Mucosa of rectum (tissue), 2 donors: ENCODE measurements around the gene STX16.
"Not testable (repeated sequence)": the region's sequence is repeated elsewhere in the genome, so short reads cannot be mapped to it uniquely, and the experiment has no call there.

ENCODE experiments used
- H3K27ac ChIP-seq, 2 donors: one replicate each; pipeline ENCODE4 v1.7.0; 2013; ENCODE audit warnings: inconsistent platforms in 2 of 2, low read depth in 2 of 2, low read length in 2 of 2
- H3K27me3 ChIP-seq, 2 donors: one replicate each; pipeline ENCODE4 v1.7.0; 2013; ENCODE audit warnings: low read length in 2 of 2; ENCODE audit not compliant: control insufficient read depth in 2 of 2, insufficient read depth in 2 of 2
- H3K36me3 ChIP-seq, 2 donors: one replicate each; pipeline ENCODE4 v1.7.0; 2013; ENCODE audit warnings: low read length in 2 of 2; ENCODE audit not compliant: control insufficient read depth in 2 of 2, insufficient read depth in 2 of 2
- H3K4me1 ChIP-seq, 2 donors: one replicate each; pipeline ENCODE4 v1.7.0; 2013; ENCODE audit warnings: low read length in 2 of 2, mild to moderate bottlenecking in 1 of 2; ENCODE audit not compliant: control insufficient read depth in 2 of 2, insufficient read depth in 2 of 2
- H3K4me3 ChIP-seq, 2 donors: one replicate each; pipeline ENCODE4 v1.7.0; 2013; ENCODE audit warnings: low read length in 2 of 2
- H3K9ac ChIP-seq, 2 donors: one replicate each; pipeline ENCODE4 v1.7.0; 2013; ENCODE audit warnings: low read length in 2 of 2, low read depth in 1 of 2, mild to moderate bottlenecking in 1 of 2
- H3K9me3 ChIP-seq, 2 donors: one replicate each; pipeline ENCODE4 v1.7.0; 2013; ENCODE audit warnings: low read length in 2 of 2; ENCODE audit not compliant: control insufficient read depth in 2 of 2
- donor health status: healthy.
- donor health status: Normal muscosa, but diverticular disease.

The STX16 gene

GRCh38 chr20:58637466-58638213 lies 13.4 kb upstream of the STX16 start:
- Histone ChIP-seq H3K27ac (no peak overlapping the region), H3K9ac (no peak overlapping the region), H3K4me1 (no peaks in the 10 kb centered on the region), H3K4me3 (no peak overlapping the region), H3K36me3 (no peaks in the 10 kb centered on the region), H3K27me3 (no peaks in the 10 kb centered on the region), H3K9me3 (no peaks in the 10 kb centered on the region)

- H3K27ac ChIP-seq, result no peak overlapping the region
- H3K4me1 ChIP-seq, result no peaks in the 10 kb centered on the region
- H3K4me3 ChIP-seq, result no peak overlapping the region
- no peaks in the 10 kb centered on the region for H3K36me3 ChIP-seq
- no peaks in the 10 kb centered on the region for H3K9me3 ChIP-seq
- H3K9ac ChIP-seq, result no peak overlapping the region
- no peaks in the 10 kb centered on the region for H3K27me3 ChIP-seq
These were observed 12.5 kb upstream of the STX16 start for GRCh38 chr20:58638467-58639181.

- no peak overlapping the region for H3K9ac ChIP-seq
- no peak overlapping the region for H3K4me3 ChIP-seq
- H3K27me3 ChIP-seq, result no peaks in the 10 kb centered on the region
- no peak overlapping the region for H3K27ac ChIP-seq
- no peaks in the 10 kb centered on the region for H3K36me3 ChIP-seq
- no peaks in the 10 kb centered on the region for H3K4me1 ChIP-seq
- no peaks in the 10 kb centered on the region for H3K9me3 ChIP-seq
These were observed 11.6 kb upstream of the STX16 start for GRCh38 chr20:58639182-58640146.

DNA sequence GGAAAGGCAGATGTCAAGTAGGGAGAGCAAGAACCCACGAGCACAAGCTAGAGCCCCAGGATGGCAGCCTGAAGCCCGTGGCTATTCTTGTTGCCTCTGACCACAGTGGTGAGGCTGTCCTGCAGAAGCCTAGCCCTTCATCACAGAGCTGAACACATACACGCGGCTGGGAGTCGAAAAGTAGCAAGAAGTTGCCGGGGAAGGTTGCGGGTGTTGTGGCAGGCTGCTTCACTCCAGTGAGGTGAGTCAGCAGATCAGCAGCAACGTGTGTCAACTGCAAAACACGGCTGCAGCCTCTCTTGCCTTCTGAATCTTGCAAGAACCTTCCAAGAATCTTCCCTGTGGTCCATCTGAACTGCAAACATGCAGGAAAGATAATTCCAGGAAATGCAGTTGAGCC lies 10.6 kb upstream of the STX16 start:
- no peaks in the 10 kb centered on the region for H3K27me3 ChIP-seq
- H3K4me3 ChIP-seq, result no peak overlapping the region
- H3K4me1 ChIP-seq, result no peaks in the 10 kb centered on the region
- no peaks in the 10 kb centered on the region for H3K36me3 ChIP-seq
- H3K9ac ChIP-seq, result no peak overlapping the region
- H3K9me3 ChIP-seq, result no peaks in the 10 kb centered on the region
- H3K27ac ChIP-seq, result no peak overlapping the region

GRCh38 chr20:58642441-58642840 lies 8.6 kb upstream of the STX16 start:
- Histone ChIP-seq H3K27ac (no peak overlapping the region), H3K4me3 (no peak overlapping the region), H3K27me3 (no peaks in the 10 kb centered on the region), H3K4me1 (no peaks in the 10 kb centered on the region), H3K9ac (no peak overlapping the region), H3K9me3 (no peaks in the 10 kb centered on the region), H3K36me3 (no peaks in the 10 kb centered on the region)

GRCh38 chr20:58642896-58643295 lies 8.2 kb upstream of the STX16 start:
- H3K27ac ChIP-seq, H3K9ac ChIP-seq, H3K4me3 ChIP-seq, H3K9me3 ChIP-seq, H3K36me3 ChIP-seq, H3K4me1 ChIP-seq, H3K27me3 ChIP-seq: not testable (repeated sequence)

GRCh38 chr20:58645412-58645968 lies 5.6 kb upstream of the STX16 start:
- Histone ChIP-seq H3K4me1 (peaks cover 0 to 2% of the 10 kb centered on the region in 2 donors), H3K9me3 (no peaks in the 10 kb centered on the region), H3K27ac (no peak overlapping the region), H3K27me3 (no peaks in the 10 kb centered on the region), H3K9ac (no peak overlapping the region), H3K36me3 (no peaks in the 10 kb centered on the region), H3K4me3 (no peak overlapping the region)

GRCh38 chr20:58646257-58646656 lies 4.8 kb upstream of the STX16 start:
- no peaks in the 10 kb centered on the region for H3K36me3 ChIP-seq
- H3K4me1 ChIP-seq, result peaks cover 0 to 4% of the 10 kb centered on the region in 2 donors
- no peak overlapping the region for H3K9ac ChIP-seq
- H3K9me3 ChIP-seq, result no peaks in the 10 kb centered on the region
- no peaks in the 10 kb centered on the region for H3K27me3 ChIP-seq
- H3K4me3 ChIP-seq, result no peak overlapping the region
- H3K27ac ChIP-seq, result no peak overlapping the region

GRCh38 chr20:58646703-58647102 lies 4.4 kb upstream of the STX16 start:
- H3K9me3 ChIP-seq, result no peaks in the 10 kb centered on the region
- no peak overlapping the region for H3K27ac ChIP-seq
- no peaks in the 10 kb centered on the region for H3K36me3 ChIP-seq
- peaks cover 0 to 4% of the 10 kb centered on the region in 2 donors for H3K4me1 ChIP-seq
- H3K27me3 ChIP-seq, result no peaks in the 10 kb centered on the region
- no peak overlapping the region for H3K9ac ChIP-seq
- H3K4me3 ChIP-seq, result no peak overlapping the region
